A549 (cell line): ENCODE measurements around the gene FGFR4. TPM values are rescaled to one million over a fixed set of nuclear protein-coding genes. Genes with fewer than 3 reads are reported as not detected.

Source experiments
- ATAC-seq, 2 experiments: fragments of 200-7000 bp in 1 of 2; fragments of >200 bp in 1 of 2; cut with Nextera tagmentation in 1 of 2; cut with Tn5 transposase in 1 of 2; 3 replicates each; pipeline versions ENCODE4 v1.8.0 to v1.9.1; 2018 to 2020; ENCODE audit warnings: mild to moderate bottlenecking in 1 of 2, moderate library complexity in 1 of 2
- CTCF ChIA-PET: fragments of 300-600 bp; sonication (Branson Sonifier 250); formaldehyde crosslinking; extraction: SDS; loops from one replicate; lab custom pipeline; 2021; ENCODE audit warnings: antibody characterized with exemption, inconsistent platforms; lab: Yijun Ruan, JAX
- POLR2A ChIA-PET: fragments of 350-600 bp; formaldehyde crosslinking; extraction: SDS; loops from one replicate; lab custom pipeline; 2021; ENCODE audit warnings: antibody characterized with exemption, inconsistent platforms; lab: Yijun Ruan, JAX
- DNase-seq, 2 experiments: peaks; one replicate each; pipeline versions ENCODE4 v3.0.0 to v3.0.0-alpha.2; 2011 to 2016; ENCODE audit warnings: low read depth in 1 of 2, low spot score in 1 of 2
- FAIRE-seq: peaks from 2 replicates; lab custom pipeline; 2011; peaks lifted over from hg19 to GRCh38; lab: Jason Lieb, UNC
- H3K27ac ChIP-seq, 2 experiments: fragments of >200 bp; sonication (Bioruptor Twin); formaldehyde crosslinking; 3 replicates each; pipeline ENCODE4 v1.5.1; 2016 to 2017
- H3K4me1 ChIP-seq: fragments of >200 bp; sonication (Bioruptor Twin); formaldehyde crosslinking; 3 replicates; pipeline ENCODE4 v1.6.1; 2016
- H3K4me2 ChIP-seq: fragments of >200 bp; sonication (Bioruptor Twin); formaldehyde crosslinking; 3 replicates; pipeline ENCODE4 v1.6.1; 2016
- H3K4me3 ChIP-seq: fragments of >200 bp; sonication (Bioruptor Twin); formaldehyde crosslinking; 3 replicates; pipeline ENCODE4 v1.5.1; 2016
- H3K9me3 ChIP-seq: fragments of >200 bp; sonication (Bioruptor Twin); formaldehyde crosslinking; 3 replicates; pipeline ENCODE4 v1.6.1; 2016
- ATOH8 ChIP-seq: fragments of 250-450 bp; sonication (Bioruptor Pico); IDR thresholded peaks from 2 replicates; pipeline ENCODE4 v1.5.0; 2020; ENCODE audit warnings: low read depth, mild to moderate bottlenecking, moderate library complexity
- CBX2 ChIP-seq: fragments of 200-600 bp; sonication (generic); IDR thresholded peaks from 2 replicates; pipeline ENCODE4 v1.6.1; 2016; ENCODE audit warnings: low read depth, mild to moderate bottlenecking, borderline replicate concordance
- CTCF ChIP-seq: fragments of >200 bp; sonication (Bioruptor Twin); formaldehyde crosslinking; IDR thresholded peaks from 3 replicates; pipeline ENCODE4 v1.5.1; 2016
- EHF ChIP-seq: fragments of 250-450 bp; sonication (Bioruptor Pico); IDR thresholded peaks from 2 replicates; pipeline ENCODE4 v1.5.0; 2020; ENCODE audit warnings: mild to moderate bottlenecking
- EHMT2 ChIP-seq: fragments of 200-600 bp; sonication (generic); IDR thresholded peaks from 2 replicates; pipeline ENCODE4 v1.6.1; 2016; ENCODE audit warnings: antibody characterized with exemption, low read depth, mild to moderate bottlenecking, moderate library complexity
- EP300 ChIP-seq, 2 experiments: fragments of >200 bp; sonication (Bioruptor Twin); formaldehyde crosslinking; IDR thresholded peaks; 2 replicates in 1 of 2; 3 replicates in 1 of 2; pipeline ENCODE4 v1.6.1; 2016 to 2017
- FOXS1 ChIP-seq: fragments of 250-450 bp; sonication (Bioruptor Pico); IDR thresholded peaks from 2 replicates; pipeline ENCODE4 v1.5.0; 2020; ENCODE audit warnings: mild to moderate bottlenecking, moderate library complexity
- HEYL ChIP-seq: fragments of 250-450 bp; sonication (Bioruptor Pico); IDR thresholded peaks from 2 replicates; pipeline ENCODE4 v1.8.0; 2021; ENCODE audit warnings: mild to moderate bottlenecking, moderate library complexity
- HOXA7 ChIP-seq: fragments of 250-450 bp; sonication (Bioruptor Pico); IDR thresholded peaks from 2 replicates; pipeline ENCODE4 v1.5.0; 2020; ENCODE audit warnings: mild to moderate bottlenecking, moderate library complexity
- JUNB ChIP-seq: fragments of >200 bp; sonication (Bioruptor Twin); formaldehyde crosslinking; IDR thresholded peaks from 2 replicates; pipeline ENCODE4 v1.6.1; 2016
- KDM1A ChIP-seq: fragments of 200-600 bp; sonication (generic); IDR thresholded peaks from 2 replicates; pipeline ENCODE4 v1.6.1; 2016; ENCODE audit warnings: low read depth, mild to moderate bottlenecking
- MAX ChIP-seq: IDR thresholded peaks from 2 replicates; pipeline ENCODE4 v1.6.1; 2012
- NFE2L2 ChIP-seq: fragments of 150-350 bp; conservative IDR thresholded peaks from 2 replicates; pipeline ENCODE4 v1.6.1; 2014; ENCODE audit warnings: low read length
- PBX3 ChIP-seq: IDR thresholded peaks from 2 replicates; pipeline ENCODE4 v1.6.1; 2012
- POLR2AphosphoS2 ChIP-seq: conservative IDR thresholded peaks from 2 replicates; pipeline ENCODE4 v1.6.1; 2012; ENCODE audit warnings: low read length, improper control_type of control experiment, inconsistent platforms
- RAD21 ChIP-seq, 2 experiments: fragments of >200 bp in 1 of 2; sonication (Bioruptor Twin) in 1 of 2; formaldehyde crosslinking in 1 of 2; IDR thresholded peaks in 1 of 2; conservative IDR thresholded peaks in 1 of 2; 2 replicates in 1 of 2; 3 replicates in 1 of 2; pipeline ENCODE4 v1.6.1; 2012 to 2018; ENCODE audit warnings: inconsistent platforms in 1 of 2
- RCOR1 ChIP-seq: fragments of 150-350 bp; IDR thresholded peaks from 2 replicates; pipeline ENCODE4 v1.6.1; 2014; ENCODE audit warnings: antibody characterized with exemption, low read length, low read depth
- RFX5 ChIP-seq: fragments of 450-650 bp; IDR thresholded peaks from 2 replicates; pipeline ENCODE4 v1.7.1; 2014; ENCODE audit warnings: antibody characterized with exemption, mild to moderate bottlenecking, moderate library complexity
- RNF2 ChIP-seq: fragments of 200-600 bp; sonication (generic); IDR thresholded peaks from 2 replicates; pipeline ENCODE4 v1.6.1; 2016; ENCODE audit warnings: low read depth, mild to moderate bottlenecking, antibody characterized with exemption, moderate library complexity, borderline replicate concordance
- ZC3H11A ChIP-seq: fragments of 450-650 bp; IDR thresholded peaks from 2 replicates; pipeline ENCODE4 v1.6.1; 2014; ENCODE audit warnings: antibody characterized with exemption, mild to moderate bottlenecking
- ZSCAN20 ChIP-seq: fragments of 250-450 bp; sonication (Bioruptor Pico); IDR thresholded peaks from 2 replicates; pipeline ENCODE4 v1.8.0; 2022; ENCODE audit warnings: mild to moderate bottlenecking, moderate library complexity
- WGBS: methylation state at CpG from one replicate; pipeline ENCODE4 v1.1.6; 2017; ENCODE audit errors: missing lambda C conversion rate; 5-methylcytosine and 5-hydroxymethylcytosine counted together
- polyA plus RNA-seq, 4 experiments: library from polyadenylated mRNA; depleted of rRNA in 3 of 4; stranded (reverse); fragments of >200 nt; fragmentation: RNase III in 1 of 4; extraction: RNeasy Plus Mini Kit Qiagen cat#74134 plus additional on column Dnase treatment in 1 of 4; gene quantifications; 2 replicates in 3 of 4; 3 replicates in 1 of 4; pipeline ENCODE4 v1.2.3, GENCODE V29; 2011 to 2017

The FGFR4 gene
- polyA plus RNA-seq, 2 of the 4 experiments (the other 2 are of a cell fraction) = 31.8 to 45.2 TPM

GRCh38 chr5:177090813-177091212, 4.1 kb downstream of the FGFR4 start:
- CTCF ChIA-PET = interaction anchor here (3.9 to 5.7 kb wide), 2 partner anchors 19 to 22 kb away, joined by 16 to 57 read pairs; no protein-coding TSS in a partner anchor
- TF ChIP-seq RNF2 (no peak), HOXA7 (CRISPR knock-in tag) (no peak), NFE2L2 (no peak), EHMT2 (no peak), RAD21 (conservative IDR thresholded peaks at IDR 0.05 in 1 of 2, IDR thresholded peaks at IDR 0.05 in 1 of 2) (no peak), RCOR1 (no peak), POLR2AphosphoS2 (no peak), CTCF (no peak), ZSCAN20 (CRISPR knock-in tag) (no peak), EHF (CRISPR knock-in tag) (no peak)
- TF ChIP-seq, all 56 proteins: peak for 0
- Histone ChIP-seq H3K4me1 (peaks cover 47% of the 10 kb centered on the region), H3K4me3 (no peak overlapping the region), H3K27ac (no peak overlapping the region), H3K9me3 (no peaks in the 10 kb centered on the region), H3K4me2 (no peak overlapping the region)
- ATAC-seq (no peak), DNase-seq (no peak), FAIRE-seq (no peak)
- WGBS = 90% methylated on average over 11 of the region's 13 CpGs
- POLR2A ChIA-PET = interaction anchor here (1.0 kb wide), 1 partner anchor 8 kb away, joined by 4 read pairs; no protein-coding TSS in a partner anchor

GRCh38 chr5:177091232-177091631, 4.5 kb downstream of the FGFR4 start:
- ChIA-PET POLR2A (interaction anchor here (1.0 kb wide), 1 partner anchor 8 kb away, joined by 4 read pairs; no protein-coding TSS in a partner anchor), CTCF (interaction anchor here (0.8 to 5.7 kb wide), 3 partner anchors 20 to 94 kb away, joined by 4 to 57 read pairs (median 16); no protein-coding TSS in a partner anchor)
- ATAC-seq = no peak
- Histone ChIP-seq H3K4me3 (no peak overlapping the region), H3K9me3 (no peaks in the 10 kb centered on the region), H3K4me2 (no peak overlapping the region), H3K27ac (no peak overlapping the region), H3K4me1 (peaks cover 43% of the 10 kb centered on the region)
- whole genome bisulfite sequencing = 74% methylated on average over 3 of the region's 3 CpGs
- no peak for DNase-seq
- TF ChIP-seq RFX5 (no peak), JUNB (no peak), POLR2AphosphoS2 (no peak), HEYL (CRISPR knock-in tag) (no peak), ZSCAN20 (CRISPR knock-in tag) (no peak), EP300 (IDR thresholded peaks at IDR 0.05) (no peak), ZC3H11A (no peak)
- no peak for FAIRE-seq

- 83% methylated on average over 19 of the region's 32 CpGs for WGBS
- Histone ChIP-seq H3K9me3 (no peaks in the 10 kb centered on the region), H3K4me1 (peaks cover 40% of the 10 kb centered on the region), H3K4me3 (no peak overlapping the region), H3K27ac (no peak overlapping the region), H3K4me2 (no peak overlapping the region)
- ChIA-PET CTCF (interaction anchor here (0.6 to 5.7 kb wide), 5 partner anchors 13 to 426 kb away, joined by 3 to 57 read pairs (median 9); no protein-coding TSS in a partner anchor), POLR2A (no interaction called here)
- ATAC-seq = no peak
- no peak for FAIRE-seq
- DNase-seq = no peak
- no peak for TF ChIP-seq KDM1A
- no peak for TF ChIP-seq FOXS1 (CRISPR knock-in tag)
- no peak for TF ChIP-seq CBX2
- no peak for TF ChIP-seq MAX
- TF ChIP-seq PBX3 = no peak
- TF ChIP-seq JUNB = no peak
- no peak for TF ChIP-seq ATOH8 (CRISPR knock-in tag)
These were observed 5.7 kb downstream of the FGFR4 start for GRCh38 chr5:177092178-177093081.
